Sciatic nerve (tissue), 2 donors: Measurements from ENCODE around the gene INTU. TPM values are rescaled to one million over a fixed set of nuclear protein-coding genes. Genes with fewer than 3 reads are reported as not detected.
"Not testable (repeated sequence)": the region's sequence is repeated elsewhere in the genome, so short reads cannot be mapped to it uniquely, and the experiment has no call there.

ENCODE experiments used
- ATAC-seq: fragments of 200-7000 bp; cut with Tn5 transposase; one replicate; pipeline ENCODE4 v1.9.1; 2020; ENCODE audit warnings: mild to moderate bottlenecking, moderate library complexity
- DNase-seq: peaks from one replicate; pipeline ENCODE4 v3.0.0-alpha.2; 2020; ENCODE audit warnings: low spot score
- intact Hi-C: fragments of 100-400 bp; cut with DNase I; formaldehyde crosslinking; loops from one replicate; pipeline ENCODE4 v1.14.2; 2022
- total RNA-seq: library from RNA; stranded (reverse); fragmentation: NEBNext Ultra II Directional; extraction: Animal tissue kit (Norgen Biotek cat#: 25700); gene quantifications from one replicate; pipeline ENCODE4 v1.2.1, GENCODE V29; 2021
- donor health status: DM: no; HTN: no; CAD: no.
- donor health status: DM: no; HTN: no; CAD: no.

Gene INTU
- 24.2 TPM for total RNA-seq

- ATAC-seq: peak; percentile 100
- DNase-seq: peak; percentile 96
- intact Hi-C loops: no loop called here
These were observed at the start of gene INTU for GRCh38 chr4:127632420-127633403. Gene INTU, plus strand, starts transcription at chr4:127632957. Its CDS starts 78 bp downstream, at chr4:127633035.

DNA sequence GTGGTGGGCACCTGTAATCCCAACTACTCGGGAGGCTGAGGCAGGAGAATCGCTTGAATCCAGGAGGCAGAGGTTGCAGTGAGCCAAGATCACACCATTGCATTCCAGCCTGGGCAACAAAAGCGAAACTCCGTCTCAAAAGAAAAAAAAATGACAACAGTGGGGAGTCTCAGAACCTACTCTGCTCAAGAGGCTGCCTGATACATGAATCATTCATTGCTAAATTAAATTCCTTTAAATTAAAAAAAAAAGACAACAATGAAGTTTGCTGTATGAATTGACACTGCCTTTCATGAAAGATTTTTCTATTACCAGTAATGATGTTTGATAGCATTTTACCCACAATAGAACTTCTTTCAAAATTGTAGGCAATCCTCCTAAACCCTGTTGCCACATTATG, 46.3 kb upstream of the INTU start:
- ATAC-seq, intact Hi-C loops, DNase-seq: not testable (repeated sequence)

DNA sequence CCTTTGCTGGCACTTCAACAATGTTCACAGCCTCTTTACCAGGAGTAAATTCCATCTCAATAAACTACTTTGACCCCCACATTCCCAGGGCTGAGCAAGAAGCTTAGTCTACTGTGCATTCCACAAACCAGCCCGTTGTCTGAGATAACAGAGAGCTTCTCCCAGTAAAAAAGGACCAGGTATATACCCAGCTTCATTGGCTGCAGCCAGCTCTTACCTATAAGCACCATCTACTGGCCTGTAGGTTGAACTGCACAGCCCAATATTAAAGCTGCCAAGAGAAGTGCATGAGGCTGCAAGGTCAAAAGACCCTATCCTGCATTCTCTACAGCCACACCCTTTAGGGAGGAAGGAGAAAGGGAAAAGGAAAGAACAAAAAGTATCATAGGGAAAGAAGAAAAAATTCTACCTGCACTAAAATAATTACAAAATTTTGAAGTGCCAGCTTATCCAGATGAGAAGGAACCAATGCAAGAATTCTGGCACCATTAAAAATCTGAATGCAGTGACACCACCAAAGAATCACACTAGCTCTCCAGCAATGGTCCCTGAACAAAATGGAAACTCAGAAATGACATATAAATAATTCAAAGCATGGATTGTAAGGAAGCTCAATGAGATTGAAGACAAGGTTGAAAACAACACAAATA, 45.7 kb upstream of the INTU start:
- intact Hi-C loops: no loop called here
- ATAC-seq: peak; percentile 65
- no peak for DNase-seq

DNA sequence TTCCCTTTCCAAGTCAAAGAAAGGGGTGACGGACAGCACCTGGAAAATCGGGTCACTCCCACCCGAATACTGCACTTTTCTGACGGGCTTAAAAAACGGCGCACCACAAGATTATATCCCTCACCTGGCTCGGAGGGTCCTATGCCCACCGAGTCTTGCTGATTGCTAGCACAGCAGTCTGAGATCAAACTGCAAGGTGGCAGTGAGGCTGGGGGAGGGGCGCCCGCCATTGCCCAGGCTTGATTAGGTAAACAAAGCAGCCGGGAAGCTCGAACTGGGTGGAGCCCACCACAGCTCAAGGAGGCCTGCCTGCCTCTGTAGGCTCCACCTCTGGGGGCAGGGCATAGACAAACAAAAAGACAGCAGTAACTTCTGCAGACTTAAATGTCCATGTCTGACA, 43.6 kb upstream of the INTU start:
- ATAC-seq, DNase-seq: not testable (repeated sequence)

DNA sequence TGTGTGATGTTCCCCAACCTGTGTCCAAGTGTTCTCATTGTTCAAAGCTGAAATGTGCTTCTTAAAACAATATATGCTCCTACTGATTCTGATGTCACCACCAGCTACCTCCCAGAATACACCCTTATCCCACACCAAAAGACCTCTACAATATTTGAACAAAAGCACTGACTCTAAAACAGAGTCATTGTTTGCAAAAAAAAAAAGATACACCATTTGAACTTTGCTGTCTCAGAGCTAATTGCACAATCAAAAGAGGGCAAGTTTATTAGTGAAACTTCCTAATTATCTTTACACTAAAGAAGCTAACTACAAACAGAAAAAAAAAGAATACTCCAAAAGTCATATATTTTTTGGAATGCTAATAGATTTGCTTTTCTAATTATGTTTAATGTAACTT, 34.1 kb upstream of the INTU start:
- intact Hi-C loops: no loop called here
- DNase-seq (no peak), ATAC-seq (no peak)

More for the DNA sequence above, 43.6 kb upstream of the INTU start:
- intact Hi-C loops: not testable (repeated sequence)

GRCh38 chr4:127601029-127601428, 31.7 kb upstream of the INTU start:
- no peak for DNase-seq
- intact Hi-C loops: loop anchor here (10.0 kb wide), 1 partner anchor 124 kb away; no protein-coding TSS in a partner anchor
- ATAC-seq: no peak

GRCh38 chr4:127604949-127605709, 27.6 kb upstream of the INTU start:
- ATAC-seq (no peak), DNase-seq (no peak)
- intact Hi-C loops: loop anchor here (10.0 kb wide), 1 partner anchor 120 kb away; no protein-coding TSS in a partner anchor

DNA sequence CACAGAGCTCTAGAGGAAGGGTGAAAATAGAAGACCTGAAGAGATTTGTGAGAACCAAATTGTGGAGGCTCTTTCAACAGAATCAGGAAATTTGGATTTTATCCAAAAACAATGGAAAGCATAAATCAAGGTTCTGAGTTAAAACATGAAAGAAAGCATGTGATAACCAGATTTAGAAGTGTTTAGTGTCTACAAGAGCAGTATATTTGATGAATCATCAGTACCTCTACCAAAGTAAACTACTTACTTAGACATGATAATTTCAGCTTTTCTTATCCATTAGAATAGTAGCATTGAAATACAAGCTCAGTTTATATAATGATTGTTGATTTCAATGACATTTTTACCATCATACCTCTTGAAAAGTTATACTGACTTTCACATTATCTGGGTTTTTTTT, 25.9 kb upstream of the INTU start:
- intact Hi-C loops: loop anchor here (10.0 kb wide), 1 partner anchor 118 kb away; no protein-coding TSS in a partner anchor
- no peak for DNase-seq
- no peak for ATAC-seq

- ATAC-seq (no peak), DNase-seq (no peak)
- intact Hi-C loops: loop anchor here (10.0 kb wide), 1 partner anchor 115 kb away; no protein-coding TSS in a partner anchor
These were observed 23.3 kb upstream of the INTU start for GRCh38 chr4:127609484-127609883.

GRCh38 chr4:127610488-127610887, 22.3 kb upstream of the INTU start:
- DNase-seq: no peak
- no peak for ATAC-seq
- intact Hi-C loops: no loop called here

DNA sequence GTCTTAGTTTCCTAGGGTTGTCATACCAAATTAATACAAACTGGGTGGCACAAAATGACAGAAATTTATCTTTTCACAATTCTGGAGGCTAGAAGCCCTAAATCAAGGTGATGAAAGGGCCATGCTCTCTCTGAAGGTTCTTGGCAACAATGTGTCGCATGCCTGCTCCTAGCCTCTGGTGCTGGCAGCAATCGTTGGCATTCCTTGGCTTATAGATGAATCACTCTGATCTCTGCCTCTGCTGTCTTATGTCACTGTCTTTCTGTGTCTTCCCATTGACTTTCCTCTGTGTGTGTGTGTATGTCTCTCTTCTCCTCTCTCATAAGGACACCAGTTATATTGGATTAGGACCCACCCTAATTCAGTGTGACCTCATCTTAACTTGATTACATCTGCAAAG, 15.9 kb upstream of the INTU start:
- intact Hi-C loops: no loop called here
- ATAC-seq: no peak
- no peak for DNase-seq

- ATAC-seq (no peak), DNase-seq (no peak)
- intact Hi-C loops: no loop called here
These were observed 14.3 kb upstream of the INTU start for GRCh38 chr4:127618427-127618826.

GRCh38 chr4:127622621-127622920, 10.2 kb upstream of the INTU start:
- intact Hi-C loops: no loop called here
- DNase-seq (no peak), ATAC-seq (no peak)

GRCh38 chr4:127622921-127623796, 9.6 kb upstream of the INTU start:
- ATAC-seq (peak; percentile 83), DNase-seq (peak; percentile 66)
- intact Hi-C loops: no loop called here

- ATAC-seq (peak; percentile 58), DNase-seq (no peak)
- intact Hi-C loops: no loop called here
These were observed 9.0 kb upstream of the INTU start for GRCh38 chr4:127623797-127624083.

DNA sequence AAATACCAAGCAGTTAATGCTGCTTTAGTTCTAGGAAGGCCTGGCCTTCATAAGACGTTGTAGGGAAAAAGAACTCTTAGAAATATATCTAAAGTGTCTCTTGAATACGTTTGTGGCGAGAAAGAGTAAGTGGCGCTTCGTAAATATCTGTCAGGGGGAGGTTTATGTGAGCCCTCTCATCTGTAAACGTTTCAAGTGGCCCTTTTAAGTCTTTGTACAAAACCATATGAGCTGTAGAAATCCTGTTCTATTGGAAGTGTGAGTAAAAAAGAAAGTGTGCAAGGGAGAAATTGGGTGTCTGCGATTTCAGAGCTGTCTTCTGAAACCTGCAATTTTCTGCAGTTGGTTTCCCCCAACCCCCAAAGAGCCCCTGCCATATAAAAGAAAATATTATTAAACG, 8.6 kb upstream of the INTU start:
- no peak for DNase-seq
- ATAC-seq: no peak
- intact Hi-C loops: no loop called here

GRCh38 chr4:127629371-127629770, 3.4 kb upstream of the INTU start:
- intact Hi-C loops: no loop called here
- ATAC-seq: no peak
- no peak for DNase-seq

- intact Hi-C loops: no loop called here
- no peak for DNase-seq
- no peak for ATAC-seq
These were observed 2.6 kb upstream of the INTU start for GRCh38 chr4:127630152-127630551.

- ATAC-seq (no peak), DNase-seq (no peak)
- intact Hi-C loops: no loop called here
These were observed 1.3 kb upstream of the INTU start for GRCh38 chr4:127631420-127631819.
